Activated CD4-positive, alpha-beta T cell treated with anti-CD3 and anti-CD28 coated beads, Interleukin-2, Interleukin-6, amounts not matched to agents 100 ng/mL and 50 ng/mL, durations not matched to agents 16 hours and 8 hours (primary cell): ENCODE results near the gene PRDM11.

Experiments used
- DNase-seq: peaks from one replicate; pipeline ENCODE4 v3.0.0-alpha.2; 2020

The PRDM11 gene

GRCh38 chr11:45158210-45158731 is 11.8 kb downstream of the PRDM11 start:
- DNase-seq, result no peak

GRCh38 chr11:45158891-45159605 is 12.6 kb downstream of the PRDM11 start:
- DNase-seq, result no peak

GRCh38 chr11:45159781-45160365 is 13.4 kb downstream of the PRDM11 start:
- no peak for DNase-seq

- DNase-seq, result no peak
These were observed 15.0 kb downstream of the PRDM11 start for GRCh38 chr11:45161252-45162063.

- no peak for DNase-seq
These were observed 15.6 kb downstream of the PRDM11 start for GRCh38 chr11:45162064-45162375.

GRCh38 chr11:45162916-45163879 is 16.8 kb downstream of the PRDM11 start:
- no peak for DNase-seq

- DNase-seq, result no peak
These were observed 17.6 kb downstream of the PRDM11 start for GRCh38 chr11:45163956-45164575.

- no peak for DNase-seq
These were observed 18.9 kb downstream of the PRDM11 start for GRCh38 chr11:45165386-45165785.

GRCh38 chr11:45165806-45166603 is 19.6 kb downstream of the PRDM11 start:
- DNase-seq, result no peak

- DNase-seq, result no peak
These were observed 20.1 kb downstream of the PRDM11 start for GRCh38 chr11:45166604-45166897.

- DNase-seq, result no peak
These were observed 20.8 kb downstream of the PRDM11 start for GRCh38 chr11:45167283-45167682.

- DNase-seq, result no peak
These were observed 22.1 kb downstream of the PRDM11 start for GRCh38 chr11:45168366-45169130.

GRCh38 chr11:45169310-45170072 is 23.1 kb downstream of the PRDM11 start:
- DNase-seq, result peak; percentile 44

- no peak for DNase-seq
These were observed 24.0 kb downstream of the PRDM11 start for GRCh38 chr11:45170484-45170883.

GRCh38 chr11:45171550-45171949 is 25.1 kb downstream of the PRDM11 start:
- DNase-seq, result no peak

- no peak for DNase-seq
These were observed 26.6 kb downstream of the PRDM11 start for GRCh38 chr11:45173064-45173463.

- no peak for DNase-seq
These were observed 27.9 kb downstream of the PRDM11 start for GRCh38 chr11:45174168-45174835.

GRCh38 chr11:45174963-45175362 is 28.5 kb downstream of the PRDM11 start:
- no peak for DNase-seq

- DNase-seq, result no peak
These were observed 30.6 kb downstream of the PRDM11 start for GRCh38 chr11:45176996-45177395.
